ENCODE measurements around the gene CAPN10.

The CAPN10 gene

DNA sequence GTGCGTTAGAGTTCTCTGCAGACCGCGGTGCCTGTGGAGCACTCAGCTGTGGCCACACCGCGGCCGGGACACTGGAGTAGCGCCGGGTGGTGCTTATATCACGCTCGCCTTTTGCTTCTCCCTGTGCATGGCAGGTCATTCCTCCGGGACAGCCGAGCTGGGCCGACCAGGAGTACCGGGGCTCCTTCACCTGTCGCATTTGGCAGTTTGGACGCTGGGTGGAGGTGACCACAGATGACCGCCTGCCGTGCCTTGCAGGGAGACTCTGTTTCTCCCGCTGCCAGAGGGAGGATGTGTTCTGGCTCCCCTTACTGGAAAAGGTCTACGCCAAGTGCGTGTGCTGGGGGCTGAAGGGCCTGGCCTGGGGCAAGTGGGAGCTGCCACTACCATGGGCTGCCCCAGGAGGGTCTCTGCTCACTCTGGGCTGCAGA is 4.2 kb downstream of the CAPN10 start:
- DNase-seq = no peak

DNA sequence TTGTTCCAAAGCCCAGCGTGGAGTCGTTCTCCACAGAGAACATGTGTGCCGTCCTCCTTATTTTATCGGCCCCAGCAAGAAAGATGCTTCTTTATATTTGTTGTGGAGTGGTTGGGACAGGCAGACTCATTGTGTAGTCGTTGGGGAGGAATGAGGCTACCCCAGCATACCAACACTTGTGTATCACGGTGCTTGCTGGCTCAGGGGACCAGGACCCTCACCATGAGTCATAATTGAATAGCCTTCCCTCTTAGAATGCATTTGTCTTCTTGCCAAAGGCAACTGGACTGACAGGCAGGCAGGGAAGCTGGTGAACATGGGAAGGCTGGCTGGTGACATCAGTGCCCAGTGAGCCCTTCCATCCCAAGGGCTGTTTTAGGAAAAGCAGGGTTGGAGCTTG is 4.7 kb downstream of the CAPN10 start:
- no peak for DNase-seq

DNA sequence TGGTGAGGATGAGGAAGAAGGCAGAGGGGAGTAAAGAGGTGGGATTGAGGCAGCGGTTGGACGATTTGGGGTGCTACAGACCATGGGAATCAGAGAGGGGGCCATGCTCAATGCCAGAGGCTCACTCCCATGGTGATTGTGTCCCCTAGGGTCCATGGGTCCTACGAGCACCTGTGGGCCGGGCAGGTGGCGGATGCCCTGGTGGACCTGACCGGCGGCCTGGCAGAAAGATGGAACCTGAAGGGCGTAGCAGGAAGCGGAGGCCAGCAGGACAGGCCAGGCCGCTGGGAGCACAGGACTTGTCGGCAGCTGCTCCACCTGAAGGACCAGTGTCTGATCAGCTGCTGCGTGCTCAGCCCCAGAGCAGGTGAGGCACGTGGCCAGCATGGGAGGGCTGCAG is 5.2 kb downstream of the CAPN10 start:
- no peak for DNase-seq

DNA sequence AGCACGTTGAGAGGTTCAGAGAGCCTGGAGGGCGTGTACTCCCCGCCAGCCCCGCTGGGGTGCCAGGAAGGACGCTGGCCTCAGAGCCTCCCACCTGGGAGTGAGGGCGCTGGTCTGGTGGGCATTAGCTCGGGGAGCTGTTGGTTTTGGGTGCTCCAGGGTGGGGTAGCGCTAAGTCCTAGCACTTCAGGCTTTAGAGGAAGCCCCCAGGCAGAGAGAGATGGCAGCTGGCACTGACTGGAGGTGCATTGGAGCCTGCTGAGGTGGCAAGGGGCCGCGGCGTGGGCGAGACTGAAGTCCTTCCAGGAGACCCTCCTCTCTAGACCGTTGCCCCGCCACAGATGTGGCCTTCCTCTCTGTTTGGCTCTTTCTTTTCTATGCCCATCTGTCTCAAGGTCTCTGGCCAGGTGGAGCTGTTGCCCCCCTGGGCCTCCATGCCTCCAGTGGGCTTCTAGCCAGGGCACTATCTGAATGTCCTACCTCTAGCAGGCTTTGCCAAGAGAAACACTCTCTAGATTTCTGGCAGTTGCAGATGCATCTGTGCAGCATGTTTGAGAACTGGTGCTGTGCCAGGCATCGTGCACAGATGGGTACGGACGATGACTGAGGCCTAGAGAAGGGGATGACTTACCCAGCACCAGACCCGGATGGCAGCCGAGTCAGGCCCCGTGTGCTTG is 6.6 kb downstream of the CAPN10 start:
- no peak for DNase-seq

DNA sequence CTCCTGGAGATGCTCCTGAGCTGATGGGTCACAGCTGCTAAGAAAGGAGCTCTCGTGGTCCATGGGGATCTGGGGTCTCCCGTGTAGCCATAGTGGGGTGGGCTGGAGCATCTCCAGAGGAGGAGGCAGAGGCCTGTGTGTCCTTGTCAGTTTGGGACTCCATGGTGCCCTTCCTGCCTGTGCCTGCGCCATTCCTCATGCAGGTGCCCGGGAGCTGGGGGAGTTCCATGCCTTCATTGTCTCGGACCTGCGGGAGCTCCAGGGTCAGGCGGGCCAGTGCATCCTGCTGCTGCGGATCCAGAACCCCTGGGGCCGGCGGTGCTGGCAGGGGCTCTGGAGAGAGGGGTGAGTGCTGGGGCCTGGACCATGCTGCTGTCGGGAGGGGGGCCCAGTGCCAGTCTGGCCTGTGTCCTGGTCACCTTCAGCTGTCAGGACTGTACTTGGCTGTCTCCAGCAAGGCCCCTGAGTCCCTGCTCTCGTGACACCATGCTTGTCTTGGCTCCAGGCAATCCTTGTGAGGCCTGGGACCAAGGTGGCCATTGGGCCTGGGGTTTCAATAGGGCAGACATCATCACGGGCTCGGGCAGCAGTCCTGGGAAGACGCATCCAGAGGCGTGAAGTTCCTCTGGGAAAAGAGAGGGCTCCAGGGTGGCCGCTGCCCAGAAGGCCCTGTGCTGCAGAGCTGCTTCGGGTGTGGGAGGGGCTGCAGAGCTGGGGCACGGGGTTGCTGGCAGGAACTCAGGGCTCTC is 7.3 kb downstream of the CAPN10 start:
- no peak for DNase-seq

DNA sequence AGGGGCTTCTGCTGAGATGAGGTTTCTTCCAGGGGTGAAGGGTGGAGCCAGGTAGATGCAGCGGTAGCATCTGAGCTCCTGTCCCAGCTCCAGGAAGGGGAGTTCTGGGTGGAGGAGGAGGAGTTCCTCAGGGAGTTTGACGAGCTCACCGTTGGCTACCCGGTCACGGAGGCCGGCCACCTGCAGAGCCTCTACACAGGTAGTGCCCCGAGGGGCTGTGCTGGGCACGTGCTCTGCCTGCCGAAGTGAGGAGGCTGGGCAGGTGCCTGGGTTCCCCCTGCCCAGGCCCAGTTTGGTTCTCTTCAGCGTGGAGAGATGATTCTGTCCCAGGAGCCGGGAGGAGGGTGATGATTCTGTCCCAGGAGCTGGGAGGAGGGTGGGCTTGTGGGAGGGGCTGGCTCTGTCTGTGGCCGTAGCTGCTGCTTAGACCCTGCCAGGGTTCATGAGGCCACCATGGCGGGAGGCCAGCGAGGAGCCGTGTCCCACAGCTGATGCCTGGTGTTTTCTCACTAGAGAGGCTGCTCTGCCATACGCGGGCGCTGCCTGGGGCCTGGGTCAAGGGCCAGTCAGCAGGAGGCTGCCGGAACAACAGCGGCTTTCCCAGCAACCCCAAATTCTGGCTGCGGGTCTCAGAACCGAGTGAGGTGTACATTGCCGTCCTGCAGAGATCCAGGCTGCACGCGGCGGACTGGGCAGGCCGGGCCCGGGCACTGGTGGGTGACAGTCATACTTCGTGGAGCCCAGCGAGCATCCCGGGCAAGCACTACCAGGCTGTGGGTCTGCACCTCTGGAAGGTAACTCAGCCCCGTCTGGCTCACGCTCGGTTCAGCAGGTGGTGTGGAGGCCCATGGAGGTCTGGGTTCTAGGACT is 8.2 kb downstream of the CAPN10 start:
- DNase-seq = no peak

DNA sequence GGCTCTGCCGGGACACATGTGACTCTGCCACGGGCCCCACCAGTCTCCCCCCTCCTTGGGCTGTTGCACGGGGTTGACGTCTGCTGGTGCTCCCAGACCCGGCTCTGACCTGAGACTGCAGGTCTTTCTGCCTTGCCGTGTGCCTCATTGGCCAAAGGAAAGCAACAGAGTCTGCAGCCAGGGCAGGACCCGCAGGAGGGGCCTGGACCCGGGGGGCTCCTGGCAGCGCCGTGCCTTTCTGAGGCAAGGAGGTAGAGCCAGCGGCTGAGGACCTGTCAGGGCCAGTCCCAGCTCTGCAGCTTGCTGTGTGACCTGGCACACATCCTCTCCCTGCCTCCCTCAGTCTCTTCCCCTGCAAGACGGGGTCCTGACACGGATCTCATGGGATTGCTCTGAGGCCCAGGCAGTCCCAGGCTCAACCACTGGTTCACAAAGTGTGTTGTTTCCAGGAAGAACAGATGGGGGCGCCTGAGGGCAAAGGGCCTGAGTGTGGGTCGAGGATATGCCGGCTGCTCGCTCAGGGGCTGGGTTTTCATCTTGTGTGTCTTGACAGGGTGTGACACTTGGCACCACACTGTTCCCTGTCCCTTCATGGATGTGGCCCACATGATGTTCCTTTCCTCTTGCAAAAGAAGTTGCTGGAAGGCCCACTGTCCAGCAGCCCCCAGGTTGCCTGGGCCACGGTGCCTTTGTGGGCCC is 9.0 kb downstream of the CAPN10 start:
- peak; percentile 52 for DNase-seq

DNA sequence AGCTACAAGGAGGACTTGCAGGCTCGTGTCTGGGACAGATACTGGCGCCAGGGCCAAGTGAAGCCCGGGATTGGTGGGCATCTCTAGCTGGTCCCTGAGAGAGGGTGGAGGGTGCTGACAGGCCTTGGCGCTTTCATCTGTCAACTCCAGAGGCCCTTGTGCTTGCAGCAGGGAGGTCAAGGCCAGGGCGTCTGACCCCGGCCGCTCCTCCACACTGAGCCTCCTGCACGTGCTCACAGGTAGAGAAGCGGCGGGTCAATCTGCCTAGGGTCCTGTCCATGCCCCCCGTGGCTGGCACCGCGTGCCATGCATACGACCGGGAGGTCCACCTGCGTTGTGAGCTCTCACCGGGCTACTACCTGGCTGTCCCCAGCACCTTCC is 9.5 kb downstream of the CAPN10 start:
- DNase-seq = peak; percentile 0

DNA sequence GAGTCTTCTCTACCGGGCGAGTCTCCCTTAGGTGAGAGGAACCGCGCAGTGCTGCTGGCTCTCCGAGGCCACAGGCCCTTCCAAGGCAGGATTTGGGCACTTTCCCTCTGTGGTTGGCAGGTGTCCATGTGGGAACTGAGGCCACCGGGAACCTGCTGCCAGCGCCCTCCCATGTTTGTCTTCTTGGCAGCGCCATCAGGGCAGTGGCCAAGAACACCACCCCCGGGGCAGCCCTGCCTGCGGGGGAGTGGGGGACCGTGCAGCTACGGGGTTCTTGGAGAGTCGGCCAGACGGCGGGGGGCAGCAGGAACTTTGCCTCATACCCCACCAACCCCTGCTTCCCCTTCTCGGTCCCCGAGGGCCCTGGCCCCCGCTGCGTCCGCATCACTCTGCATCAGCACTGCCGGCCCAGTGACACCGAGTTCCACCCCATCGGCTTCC is 10.0 kb downstream of the CAPN10 start:
- peak; percentile 1 for DNase-seq

DNA sequence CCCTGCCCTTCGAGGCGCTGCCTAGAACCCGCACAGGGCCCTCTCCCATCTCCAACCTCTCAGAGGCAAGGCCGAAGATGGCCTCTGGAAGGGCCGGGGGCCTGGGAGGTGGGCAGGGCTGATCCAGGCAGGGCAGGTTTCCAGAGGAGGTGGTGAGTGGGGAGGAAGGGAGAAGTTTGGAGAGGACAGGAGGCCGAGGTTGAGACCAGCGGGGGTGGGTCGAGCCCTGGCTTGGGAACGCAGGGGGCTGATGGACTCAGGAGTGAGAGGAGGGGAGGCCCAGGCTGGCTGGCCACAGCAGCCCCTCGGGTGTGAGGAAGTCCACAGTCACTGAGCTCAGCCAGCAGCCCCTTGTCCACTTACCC is 10.5 kb downstream of the CAPN10 start:
- DNase-seq = peak; percentile 0

DNA sequence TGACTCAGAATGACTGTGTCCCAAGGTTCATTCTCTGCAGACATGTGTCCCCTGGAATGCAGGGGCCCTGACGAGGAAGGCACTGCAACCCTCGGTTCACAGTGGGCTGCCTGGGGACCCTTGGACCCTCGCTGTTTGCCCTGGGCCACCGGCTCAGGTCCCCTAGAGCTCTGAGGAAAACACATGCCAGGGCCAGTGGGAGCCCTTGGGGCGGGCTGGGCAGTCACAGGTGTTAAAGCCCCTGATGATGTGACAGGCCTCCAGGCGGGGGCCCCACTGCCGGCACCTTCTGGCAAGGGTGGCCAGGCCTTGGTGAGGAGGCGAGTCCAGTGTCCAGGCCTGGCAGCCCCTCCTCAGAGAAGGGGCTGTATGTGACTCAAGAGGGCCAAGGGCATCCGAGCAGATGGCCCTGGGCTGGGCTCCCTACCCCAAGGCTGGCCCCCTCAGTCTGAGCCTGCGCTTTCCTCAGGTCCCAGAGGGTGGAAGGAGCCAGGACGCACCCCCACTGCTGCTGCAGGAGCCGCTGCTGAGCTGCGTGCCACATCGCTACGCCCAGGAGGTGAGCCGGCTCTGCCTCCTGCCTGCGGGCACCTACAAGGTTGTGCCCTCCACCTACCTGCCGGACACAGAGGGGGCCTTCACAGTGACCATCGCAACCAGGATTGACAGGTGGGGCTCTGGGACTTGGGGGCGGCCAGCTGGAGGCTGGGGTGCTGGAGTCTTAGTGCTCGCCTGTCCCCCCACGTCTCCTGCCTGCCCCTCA is 11.1 kb downstream of the CAPN10 start:
- DNase-seq = no peak

DNA sequence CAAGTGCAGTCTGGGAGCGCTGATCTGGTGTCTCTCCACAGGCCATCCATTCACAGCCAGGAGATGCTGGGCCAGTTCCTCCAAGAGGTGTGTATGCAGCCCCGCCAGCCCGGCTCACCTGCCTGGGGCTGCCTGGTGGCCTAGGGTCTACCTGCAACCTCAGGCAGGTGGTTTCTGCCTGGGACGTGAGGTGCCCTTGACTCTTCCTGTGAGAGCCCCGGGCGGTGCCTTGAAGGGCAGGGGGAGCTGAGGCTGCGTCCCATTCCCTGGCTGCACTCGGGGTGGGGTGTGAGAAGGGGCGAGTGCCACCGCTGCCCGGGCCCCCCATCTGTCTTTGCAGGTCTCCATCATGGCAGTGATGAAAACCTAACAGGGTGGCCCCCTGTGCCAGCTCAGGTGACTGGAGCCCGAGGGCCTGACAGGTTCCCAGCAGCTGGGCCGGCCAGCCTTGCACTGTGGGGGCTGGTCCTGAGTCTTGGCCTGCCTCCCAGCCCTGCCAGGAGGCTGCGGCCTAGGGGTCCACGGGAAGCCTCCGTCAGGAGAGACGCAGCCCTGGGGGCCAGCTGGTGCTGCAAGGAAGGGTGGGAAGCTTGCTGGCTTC is 11.9 kb downstream of the CAPN10 start:
- no peak for DNase-seq

DNA sequence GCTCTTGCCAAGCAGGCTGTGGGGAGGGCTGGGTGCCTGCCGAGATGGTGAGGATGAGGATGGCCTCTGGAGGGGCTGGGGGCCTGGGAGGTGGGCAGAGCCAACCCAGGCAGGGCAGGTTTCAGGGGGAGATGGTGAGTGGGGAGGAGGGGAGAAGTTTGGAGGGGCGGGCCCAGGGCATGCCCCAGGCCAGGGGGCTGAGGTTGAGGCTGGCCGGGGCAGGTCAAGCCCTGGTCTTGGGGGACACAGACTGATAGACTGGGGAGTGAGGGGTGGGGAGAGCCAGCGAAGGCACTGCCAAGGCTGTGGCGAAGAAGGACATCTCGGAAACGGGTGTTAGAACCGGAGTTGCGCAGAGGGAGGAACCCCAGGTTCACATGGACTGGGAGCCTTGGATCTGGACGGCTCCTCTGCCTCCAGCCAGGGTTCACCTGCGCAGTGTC is 12.6 kb downstream of the CAPN10 start:
- no peak for DNase-seq

DNA sequence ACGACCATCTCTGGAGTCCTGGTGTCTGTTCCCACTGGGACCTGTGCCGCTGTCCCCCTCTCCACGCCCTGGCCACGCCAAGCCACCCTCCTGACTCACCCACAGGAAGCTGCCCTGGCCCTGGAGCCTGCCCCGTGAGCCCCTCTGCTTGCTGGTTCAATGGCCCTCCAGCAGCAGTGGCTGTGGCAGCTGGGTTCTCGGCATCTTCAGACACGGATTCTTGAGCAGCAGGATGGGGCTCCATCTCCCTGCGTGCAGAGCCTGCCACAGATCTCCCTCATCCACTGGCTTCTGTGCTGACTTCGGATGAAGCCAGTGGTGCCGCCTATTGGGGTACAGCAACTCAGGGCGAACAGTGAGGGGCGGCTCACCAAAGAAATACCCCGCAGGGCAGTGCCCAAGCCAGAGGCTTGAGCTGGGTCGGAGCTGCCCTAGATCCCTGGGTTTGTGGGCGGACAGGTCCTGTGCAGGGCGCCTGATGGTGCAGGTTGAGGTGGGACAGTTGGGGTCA is 14.0 kb downstream of the CAPN10 start:
- DNase-seq = no peak

DNA sequence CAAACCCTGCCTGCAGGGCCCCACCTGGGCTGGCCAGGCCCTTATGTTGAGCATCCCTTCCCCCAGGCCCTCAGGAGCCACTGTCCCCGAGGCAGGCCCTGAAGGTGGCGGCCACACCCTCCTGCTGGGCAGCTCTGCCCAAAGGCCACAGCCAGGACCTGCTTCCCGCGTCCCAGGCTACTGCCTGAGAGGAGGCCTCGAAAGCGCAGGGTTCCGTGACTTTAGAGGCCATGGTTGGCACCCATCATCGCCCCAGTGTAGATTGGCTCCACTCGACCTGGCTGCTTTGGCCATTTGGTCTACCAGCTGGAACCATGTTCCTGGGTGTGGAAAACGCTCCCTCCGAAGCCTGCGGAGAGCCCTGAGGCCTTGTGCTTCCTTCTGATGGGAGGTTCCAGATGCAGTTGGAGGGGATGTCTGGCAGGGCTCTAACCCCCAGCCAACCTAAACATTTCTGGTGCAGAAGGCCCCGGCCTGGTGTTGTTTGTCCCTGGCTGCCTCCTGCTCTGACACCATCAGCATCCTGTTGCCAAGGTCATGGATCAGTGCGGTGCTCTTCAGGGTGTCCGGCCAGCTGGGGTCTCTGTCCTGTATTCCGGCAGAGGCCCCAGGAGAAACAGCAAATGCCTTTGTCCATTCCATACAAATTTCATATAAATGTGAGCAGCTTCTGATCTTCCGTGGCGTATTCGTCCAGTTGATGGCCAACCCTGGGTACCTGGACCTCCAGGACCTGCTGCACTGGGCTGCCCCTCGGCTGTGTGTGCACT is 14.7 kb downstream of the CAPN10 start:
- peak; percentile 1 for DNase-seq

DNA sequence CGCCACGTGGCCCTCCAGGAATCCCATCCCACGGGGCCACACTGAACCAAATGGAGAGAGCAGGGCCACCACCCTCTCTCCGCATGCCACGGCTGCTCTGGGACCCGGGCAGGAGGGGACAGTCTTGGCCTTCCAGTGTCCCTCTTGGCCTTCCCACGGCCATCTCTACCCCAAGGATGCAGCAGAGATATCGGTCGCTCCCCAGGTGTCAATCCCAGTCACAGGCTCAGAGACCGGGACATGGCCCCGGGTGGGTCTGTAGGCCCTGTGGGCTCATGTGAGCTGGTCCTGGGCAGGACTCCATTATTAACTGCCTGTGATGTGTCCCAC is 15.3 kb downstream of the CAPN10 start:
- DNase-seq = no peak

DNA sequence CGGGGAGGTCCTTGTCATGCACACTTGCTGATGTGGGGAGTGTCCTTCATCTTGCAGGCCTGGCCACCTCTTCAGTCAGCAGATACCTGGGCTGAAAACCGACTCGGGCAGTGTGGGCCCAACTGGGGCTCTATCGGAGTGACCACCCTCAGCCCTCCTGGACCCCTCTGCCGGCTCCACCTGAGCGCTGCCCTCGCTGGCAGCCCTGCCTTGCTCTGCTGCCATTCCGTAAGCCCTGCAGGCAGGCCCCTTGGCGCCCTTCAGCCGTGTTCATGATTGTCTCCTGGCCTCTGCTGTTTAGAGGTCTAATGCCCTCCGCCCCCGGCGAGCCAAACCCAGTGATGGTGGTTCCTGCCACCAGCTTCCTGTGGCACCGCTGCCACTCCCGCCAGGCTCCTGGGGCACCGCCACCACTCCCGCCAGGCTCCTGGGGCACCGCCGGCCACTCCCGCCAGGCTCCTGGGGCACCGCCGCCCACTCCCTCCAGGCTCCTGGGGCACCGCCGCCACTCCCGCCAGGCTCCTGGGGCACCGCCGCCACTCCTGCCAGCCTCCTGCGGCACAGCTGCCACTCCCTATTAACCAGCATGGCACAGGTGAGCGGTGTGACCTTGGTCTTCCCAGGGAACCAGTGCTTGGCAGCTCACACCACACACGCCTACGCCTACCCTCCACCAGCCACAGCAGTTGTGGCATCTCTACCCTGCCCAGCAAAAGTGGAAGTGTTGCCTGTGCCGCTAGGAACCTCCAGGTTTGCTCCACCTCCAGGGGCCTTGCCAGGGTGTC is 15.9 kb downstream of the CAPN10 start:
- DNase-seq = peak; percentile 1

DNA sequence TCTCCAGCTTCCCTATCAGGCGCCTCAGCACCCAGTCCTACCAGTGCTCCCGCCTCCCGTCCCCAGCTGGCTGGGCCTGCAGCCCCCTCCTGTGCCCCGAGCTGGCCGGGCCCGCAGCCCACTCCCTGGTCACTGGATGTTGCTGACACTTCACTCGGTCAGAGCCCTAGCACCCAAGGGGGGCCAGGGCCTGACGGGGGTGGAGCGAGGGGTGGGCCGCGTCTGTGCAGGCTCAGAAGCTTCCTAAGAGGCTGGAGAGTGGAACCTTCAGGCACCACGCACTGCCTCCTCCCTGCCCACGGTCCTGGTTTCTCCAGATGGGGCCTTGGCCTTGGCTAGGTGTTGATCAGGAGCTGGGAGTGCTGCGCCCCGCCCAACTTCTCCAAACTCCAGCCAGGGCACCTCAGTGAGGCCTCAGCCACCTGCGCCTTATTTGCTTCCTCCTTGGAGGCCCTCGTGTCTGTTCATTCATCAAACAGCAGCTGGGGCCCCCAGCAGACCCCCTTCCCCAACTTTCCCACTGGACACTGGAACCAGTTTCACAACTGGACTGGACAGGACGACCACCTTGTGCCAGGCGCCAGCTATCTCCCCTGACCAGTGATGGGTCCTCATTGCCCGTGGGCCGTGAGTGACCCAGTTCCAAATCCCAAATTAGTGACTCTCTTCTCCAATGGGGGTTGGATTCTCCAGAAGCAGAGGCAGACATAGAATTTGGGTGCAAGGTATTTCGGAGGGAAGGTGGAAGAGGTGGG is 16.7 kb downstream of the CAPN10 start:
- DNase-seq = peak; percentile 1

DNA sequence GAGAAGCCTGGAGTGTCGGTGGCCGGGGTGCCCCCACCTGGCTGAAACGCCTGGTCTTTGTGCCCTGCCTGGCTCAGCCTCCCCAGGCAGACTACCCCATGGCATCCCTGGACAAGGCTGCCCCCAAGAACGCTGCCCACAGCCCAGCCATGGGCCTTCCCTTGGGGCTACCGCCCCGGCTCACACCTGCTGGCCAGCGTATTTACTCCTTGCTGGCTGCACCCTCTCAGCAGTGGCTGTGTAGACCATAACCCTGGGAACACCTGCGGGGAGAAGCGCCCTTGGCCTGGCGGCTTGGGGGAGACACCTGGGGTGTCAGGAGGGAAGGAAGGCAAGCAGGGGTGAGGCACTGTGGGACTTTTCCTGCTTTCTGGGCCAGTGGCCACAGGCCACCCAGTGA is 17.3 kb downstream of the CAPN10 start:
- DNase-seq = peak; percentile 1

Measured in stimulated activated CD4-positive, alpha-beta T cell treated with anti-CD3 and anti-CD28 coated beads, Interleukin-15, amount 100 ng/mL, for 24 hours (primary cell).